ENCODE results near the gene WDR82.

GRCh38 chr3:52289747-52290595 lies 11.5 kb upstream of the WDR82 start:
- TF ChIP-seq, protein P1, sequence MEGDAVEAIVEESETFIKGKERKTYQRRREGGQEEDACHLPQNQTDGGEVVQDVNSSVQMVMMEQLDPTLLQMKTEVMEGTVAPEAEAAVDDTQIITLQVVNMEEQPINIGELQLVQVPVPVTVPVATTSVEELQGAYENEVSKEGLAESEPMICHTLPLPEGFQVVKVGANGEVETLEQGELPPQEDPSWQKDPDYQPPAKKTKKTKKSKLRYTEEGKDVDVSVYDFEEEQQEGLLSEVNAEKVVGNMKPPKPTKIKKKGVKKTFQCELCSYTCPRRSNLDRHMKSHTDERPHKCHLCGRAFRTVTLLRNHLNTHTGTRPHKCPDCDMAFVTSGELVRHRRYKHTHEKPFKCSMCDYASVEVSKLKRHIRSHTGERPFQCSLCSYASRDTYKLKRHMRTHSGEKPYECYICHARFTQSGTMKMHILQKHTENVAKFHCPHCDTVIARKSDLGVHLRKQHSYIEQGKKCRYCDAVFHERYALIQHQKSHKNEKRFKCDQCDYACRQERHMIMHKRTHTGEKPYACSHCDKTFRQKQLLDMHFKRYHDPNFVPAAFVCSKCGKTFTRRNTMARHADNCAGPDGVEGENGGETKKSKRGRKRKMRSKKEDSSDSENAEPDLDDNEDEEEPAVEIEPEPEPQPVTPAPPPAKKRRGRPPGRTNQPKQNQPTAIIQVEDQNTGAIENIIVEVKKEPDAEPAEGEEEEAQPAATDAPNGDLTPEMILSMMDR (IDR thresholded peaks at IDR 0.05; ENCODE audit: insufficient read depth, low read length) = no peak
- TF ChIP-seq, protein P2, sequence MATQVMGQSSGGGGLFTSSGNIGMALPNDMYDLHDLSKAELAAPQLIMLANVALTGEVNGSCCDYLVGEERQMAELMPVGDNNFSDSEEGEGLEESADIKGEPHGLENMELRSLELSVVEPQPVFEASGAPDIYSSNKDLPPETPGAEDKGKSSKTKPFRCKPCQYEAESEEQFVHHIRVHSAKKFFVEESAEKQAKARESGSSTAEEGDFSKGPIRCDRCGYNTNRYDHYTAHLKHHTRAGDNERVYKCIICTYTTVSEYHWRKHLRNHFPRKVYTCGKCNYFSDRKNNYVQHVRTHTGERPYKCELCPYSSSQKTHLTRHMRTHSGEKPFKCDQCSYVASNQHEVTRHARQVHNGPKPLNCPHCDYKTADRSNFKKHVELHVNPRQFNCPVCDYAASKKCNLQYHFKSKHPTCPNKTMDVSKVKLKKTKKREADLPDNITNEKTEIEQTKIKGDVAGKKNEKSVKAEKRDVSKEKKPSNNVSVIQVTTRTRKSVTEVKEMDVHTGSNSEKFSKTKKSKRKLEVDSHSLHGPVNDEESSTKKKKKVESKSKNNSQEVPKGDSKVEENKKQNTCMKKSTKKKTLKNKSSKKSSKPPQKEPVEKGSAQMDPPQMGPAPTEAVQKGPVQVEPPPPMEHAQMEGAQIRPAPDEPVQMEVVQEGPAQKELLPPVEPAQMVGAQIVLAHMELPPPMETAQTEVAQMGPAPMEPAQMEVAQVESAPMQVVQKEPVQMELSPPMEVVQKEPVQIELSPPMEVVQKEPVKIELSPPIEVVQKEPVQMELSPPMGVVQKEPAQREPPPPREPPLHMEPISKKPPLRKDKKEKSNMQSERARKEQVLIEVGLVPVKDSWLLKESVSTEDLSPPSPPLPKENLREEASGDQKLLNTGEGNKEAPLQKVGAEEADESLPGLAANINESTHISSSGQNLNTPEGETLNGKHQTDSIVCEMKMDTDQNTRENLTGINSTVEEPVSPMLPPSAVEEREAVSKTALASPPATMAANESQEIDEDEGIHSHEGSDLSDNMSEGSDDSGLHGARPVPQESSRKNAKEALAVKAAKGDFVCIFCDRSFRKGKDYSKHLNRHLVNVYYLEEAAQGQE (IDR thresholded peaks at IDR 0.05; ENCODE audit: insufficient replicate concordance, low read depth) = no peak
- no peak for TF ChIP-seq POLR2AphosphoS5 (IDR thresholded peaks at IDR 0.05; ENCODE audit: low read depth)
- TF ChIP-seq GABPA (IDR thresholded peaks at IDR 0.05; ENCODE audit: low read depth) = no peak
- TF ChIP-seq SPI1 (IDR thresholded peaks at IDR 0.05; ENCODE audit: borderline replicate concordance, low read depth) = no peak
